Smooth muscle cell (in vitro differentiated cells): ENCODE data around the gene RAD51B. TPM values are rescaled to one million over a fixed set of nuclear protein-coding genes. Genes with fewer than 3 reads are reported as not detected.

Source experiments
- DNase-seq: peaks from one replicate; lab custom pipeline; 2025; ENCODE audit not compliant: unreplicated experiment; lab: John Stamatoyannopoulos, UW
- H2AFZ ChIP-seq: fragments of 200-600 bp; sonication (generic); 2 replicates; pipeline ENCODE4 v1.6.0; 2016; ENCODE audit warnings: antibody characterized with exemption, low read depth, mild to moderate bottlenecking
- H3F3A ChIP-seq: fragments of 200-600 bp; sonication (generic); 2 replicates; pipeline ENCODE4 v1.6.0; 2017; ENCODE audit warnings: antibody characterized with exemption, low read depth
- H3K27ac ChIP-seq: fragments of 200-600 bp; sonication (generic); 2 replicates; pipeline ENCODE4 v1.5.1; 2016; ENCODE audit warnings: low read depth, mild to moderate bottlenecking
- H3K27me3 ChIP-seq: fragments of 200-600 bp; sonication (generic); 2 replicates; pipeline ENCODE4 v1.6.1; 2016; ENCODE audit warnings: low read depth, mild to moderate bottlenecking
- H3K36me3 ChIP-seq: fragments of 200-600 bp; sonication (generic); 2 replicates; pipeline ENCODE4 v1.5.1; 2016; ENCODE audit warnings: low read depth
- H3K4me1 ChIP-seq: fragments of 200-600 bp; sonication (generic); 2 replicates; pipeline ENCODE4 v1.5.1; 2016; ENCODE audit warnings: low read depth
- H3K4me2 ChIP-seq: fragments of 200-600 bp; sonication (generic); 2 replicates; pipeline ENCODE4 v1.6.0; 2016; ENCODE audit warnings: mild to moderate bottlenecking
- H3K4me3 ChIP-seq: fragments of 200-600 bp; sonication (generic); 2 replicates; pipeline ENCODE4 v1.5.1; 2016; ENCODE audit warnings: mild to moderate bottlenecking
- H3K79me2 ChIP-seq: fragments of 200-600 bp; sonication (generic); 2 replicates; pipeline ENCODE4 v1.6.0; 2016; ENCODE audit warnings: low read depth, mild to moderate bottlenecking
- H3K9ac ChIP-seq: fragments of 200-600 bp; sonication (generic); 2 replicates; pipeline ENCODE4 v1.6.0; 2016; ENCODE audit warnings: low read depth
- H3K9me3 ChIP-seq: fragments of 200-600 bp; sonication (generic); replicated peaks from 2 replicates; pipeline ENCODE4 v1.5.1; 2016; ENCODE audit warnings: low read depth
- H4K20me1 ChIP-seq: fragments of 200-600 bp; sonication (generic); 2 replicates; pipeline ENCODE4 v1.6.0; 2016; ENCODE audit warnings: low read depth
- WGBS: methylation state at CpG from one replicate; pipeline ENCODE4 v1.1.7; 2016; ENCODE audit warnings: low lambda C conversion rate; 5-methylcytosine and 5-hydroxymethylcytosine counted together
- polyA plus RNA-seq: library from polyadenylated mRNA; unstranded; fragments of >200 nt; fragmentation: Nextera tagmentation; extraction: Ambion mirVana; gene quantifications from 2 replicates; pipeline ENCODE4 v1.2.1, GENCODE V29; 2016
- total RNA-seq: library from RNA; depleted of rRNA; stranded (reverse); fragments of >200 nt; gene quantifications from 2 replicates; pipeline ENCODE4 v1.2.3, GENCODE V29; 2014
- TF ChIP-seq, protein P1 (sequence below): fragments of 200-600 bp; sonication (generic); IDR thresholded peaks from 2 replicates; pipeline ENCODE4 v1.5.1; 2017; ENCODE audit warnings: borderline replicate concordance, mild to moderate bottlenecking, antibody characterized with exemption; ENCODE audit not compliant: insufficient read depth, poor library complexity, severe bottlenecking

Gene RAD51B
- total and polyA plus RNA-seq, 2 experiments from 2014 or later, result 4.6 to 5.3 TPM

DNA sequence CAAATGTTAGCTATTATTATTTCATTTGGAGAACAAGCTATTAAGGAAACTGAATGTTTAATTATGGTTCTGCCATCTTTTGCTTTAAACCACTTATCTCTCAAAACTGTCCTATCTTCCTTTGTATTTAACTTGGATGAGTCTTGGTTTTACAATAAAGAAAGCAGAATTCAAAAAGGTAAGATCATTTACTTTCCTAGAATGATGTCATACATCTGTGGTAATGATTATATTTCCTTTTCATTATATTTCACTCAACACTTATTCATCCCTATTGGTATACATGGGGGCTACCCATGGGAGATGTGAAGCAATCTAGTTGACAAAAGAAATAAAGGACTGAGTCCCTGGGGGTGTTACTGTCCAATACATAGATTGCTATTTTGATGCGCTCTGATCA is 516.6 kb downstream of the RAD51B start:
- H3K4me1 ChIP-seq, result peaks cover 29% of the 10 kb centered on the region
- no peak overlapping the region for H3K4me2 ChIP-seq
- no peak overlapping the region for H2AFZ ChIP-seq
- WGBS, result 93% methylated on average over 1 of the region's 1 CpG
- TF ChIP-seq, protein P1, sequence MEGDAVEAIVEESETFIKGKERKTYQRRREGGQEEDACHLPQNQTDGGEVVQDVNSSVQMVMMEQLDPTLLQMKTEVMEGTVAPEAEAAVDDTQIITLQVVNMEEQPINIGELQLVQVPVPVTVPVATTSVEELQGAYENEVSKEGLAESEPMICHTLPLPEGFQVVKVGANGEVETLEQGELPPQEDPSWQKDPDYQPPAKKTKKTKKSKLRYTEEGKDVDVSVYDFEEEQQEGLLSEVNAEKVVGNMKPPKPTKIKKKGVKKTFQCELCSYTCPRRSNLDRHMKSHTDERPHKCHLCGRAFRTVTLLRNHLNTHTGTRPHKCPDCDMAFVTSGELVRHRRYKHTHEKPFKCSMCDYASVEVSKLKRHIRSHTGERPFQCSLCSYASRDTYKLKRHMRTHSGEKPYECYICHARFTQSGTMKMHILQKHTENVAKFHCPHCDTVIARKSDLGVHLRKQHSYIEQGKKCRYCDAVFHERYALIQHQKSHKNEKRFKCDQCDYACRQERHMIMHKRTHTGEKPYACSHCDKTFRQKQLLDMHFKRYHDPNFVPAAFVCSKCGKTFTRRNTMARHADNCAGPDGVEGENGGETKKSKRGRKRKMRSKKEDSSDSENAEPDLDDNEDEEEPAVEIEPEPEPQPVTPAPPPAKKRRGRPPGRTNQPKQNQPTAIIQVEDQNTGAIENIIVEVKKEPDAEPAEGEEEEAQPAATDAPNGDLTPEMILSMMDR, result no peak
- H4K20me1 ChIP-seq, result no peaks in the 10 kb centered on the region
- H3K9me3 ChIP-seq, result no peaks in the 10 kb centered on the region
- no peak overlapping the region for H3K27ac ChIP-seq
- H3K27me3 ChIP-seq, result no peaks in the 10 kb centered on the region
- no peaks in the 10 kb centered on the region for H3K79me2 ChIP-seq
- DNase-seq, result no peak
- no peaks in the 10 kb centered on the region for H3K36me3 ChIP-seq
- H3K9ac ChIP-seq, result no peak overlapping the region
- H3K4me3 ChIP-seq, result no peak overlapping the region
- H3F3A ChIP-seq, result peaks cover 6% of the 10 kb centered on the region

DNA sequence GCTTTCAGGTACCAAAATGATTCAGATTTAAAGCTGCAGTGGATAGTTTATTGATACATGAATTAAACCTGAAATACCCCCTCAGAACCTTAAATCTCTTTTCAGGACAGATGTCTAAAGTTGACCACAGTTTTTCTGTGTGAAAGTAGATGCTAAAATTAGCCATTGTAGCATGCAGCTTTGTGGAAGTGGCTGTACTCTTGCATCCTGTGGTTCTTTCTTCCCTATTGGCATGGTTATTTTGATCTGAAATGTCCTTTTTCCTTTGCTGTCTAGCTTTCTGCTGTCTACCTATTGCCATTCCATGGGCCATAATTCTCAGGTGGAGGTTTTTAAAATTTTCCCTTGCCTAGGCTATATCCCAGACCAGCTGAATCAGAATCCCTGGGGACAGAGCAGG is 517.7 kb downstream of the RAD51B start:
- no peak overlapping the region for H2AFZ ChIP-seq
- H3K9ac ChIP-seq, result no peak overlapping the region
- H3K36me3 ChIP-seq, result no peaks in the 10 kb centered on the region
- H3K4me3 ChIP-seq, result no peak overlapping the region
- DNase-seq, result no peak
- H3K4me2 ChIP-seq, result no peak overlapping the region
- H3K27ac ChIP-seq, result no peak overlapping the region
- peaks cover 2% of the 10 kb centered on the region for H3F3A ChIP-seq
- TF ChIP-seq, protein P1, result no peak
- peaks cover 22% of the 10 kb centered on the region for H3K4me1 ChIP-seq
- no peaks in the 10 kb centered on the region for H3K27me3 ChIP-seq
- H3K9me3 ChIP-seq, result no peaks in the 10 kb centered on the region
- no peaks in the 10 kb centered on the region for H4K20me1 ChIP-seq
- H3K79me2 ChIP-seq, result no peaks in the 10 kb centered on the region

DNA sequence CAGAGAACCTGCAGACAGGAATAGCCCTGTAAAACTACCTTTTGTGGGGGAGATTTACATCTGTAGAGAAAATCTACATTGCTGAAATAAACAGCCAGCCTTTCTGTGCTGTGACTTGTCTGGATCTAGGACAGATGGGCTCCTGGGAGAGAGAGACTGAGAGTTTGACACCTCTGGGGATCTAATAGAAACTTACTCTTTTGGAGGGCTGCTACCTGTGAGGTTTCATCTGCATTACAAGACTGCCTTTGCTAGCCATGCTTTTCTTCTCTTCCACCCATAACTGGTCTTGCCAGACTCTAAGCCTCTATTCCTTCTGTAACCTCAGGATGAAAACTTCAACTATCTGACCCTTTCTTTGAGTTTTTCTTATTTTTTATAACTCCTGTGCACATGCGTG is 520.7 kb downstream of the RAD51B start:
- Histone ChIP-seq H2AFZ (no peak overlapping the region), H4K20me1 (no peaks in the 10 kb centered on the region), H3K4me2 (no peak overlapping the region), H3K79me2 (no peaks in the 10 kb centered on the region), H3K9ac (no peak overlapping the region), H3K9me3 (no peaks in the 10 kb centered on the region), H3K36me3 (no peaks in the 10 kb centered on the region), H3K27me3 (no peaks in the 10 kb centered on the region), H3K27ac (no peak overlapping the region), H3F3A (no peaks in the 10 kb centered on the region), H3K4me1 (peaks cover 18% of the 10 kb centered on the region), H3K4me3 (no peak overlapping the region)
- WGBS, result 86% methylated on average over 1 of the region's 1 CpG
- no peak for DNase-seq
- TF ChIP-seq, protein P1, result no peak

DNA sequence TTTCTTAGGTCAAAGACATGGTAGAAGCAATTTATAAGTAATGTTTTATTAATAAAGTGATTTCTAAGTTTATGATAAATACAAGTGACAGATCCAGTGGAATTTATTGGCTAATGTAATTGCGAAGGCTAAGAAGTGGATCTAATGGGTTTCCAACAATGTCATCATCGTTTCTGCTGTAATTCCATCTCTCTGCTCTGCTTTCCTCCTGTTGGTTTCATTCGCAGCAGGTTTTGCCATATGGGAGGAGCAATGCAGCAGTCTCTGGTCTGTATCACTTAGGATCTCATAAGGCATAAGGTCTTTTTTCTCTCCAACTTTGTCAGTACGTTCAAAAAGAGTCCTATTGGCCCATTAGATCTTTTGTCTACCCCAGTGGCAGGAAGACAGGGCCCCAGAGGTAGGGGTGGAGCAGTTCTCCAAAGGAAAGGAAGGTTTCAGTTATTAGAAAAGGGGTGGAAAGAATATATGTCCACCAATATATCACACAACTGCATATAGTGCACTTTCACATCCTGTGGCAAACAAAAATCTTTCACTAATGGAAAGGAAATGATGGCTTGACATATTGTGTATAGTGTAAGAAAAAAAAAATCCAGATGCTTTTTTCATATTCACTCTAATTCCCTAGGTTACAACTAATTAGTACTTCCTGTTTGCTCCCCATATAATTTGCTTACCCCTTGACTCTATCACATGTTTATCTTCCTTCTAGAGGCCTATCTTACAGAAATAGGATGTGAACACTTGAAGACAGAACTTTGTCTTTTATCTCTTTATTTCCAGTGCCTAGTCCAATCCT is 522.0 kb downstream of the RAD51B start:
- Histone ChIP-seq H3K9me3 (no peaks in the 10 kb centered on the region), H3K79me2 (no peaks in the 10 kb centered on the region), H4K20me1 (no peaks in the 10 kb centered on the region), H3F3A (no peaks in the 10 kb centered on the region), H3K27me3 (no peaks in the 10 kb centered on the region), H2AFZ (no peak overlapping the region), H3K36me3 (no peaks in the 10 kb centered on the region), H3K9ac (no peak overlapping the region), H3K4me1 (peaks cover 14% of the 10 kb centered on the region), H3K4me3 (no peak overlapping the region), H3K4me2 (no peak overlapping the region), H3K27ac (no peak overlapping the region)
- TF ChIP-seq, protein P1, result no peak
- DNase-seq, result no peak
- WGBS, result 90% methylated on average over 4 of the region's 4 CpGs
